Stimulated activated naive CD4-positive, alpha-beta T cell treated with Interleukin-2 at 50 U/mL for 16 hours (primary cell): ENCODE data around the gene RAI14.
"Not testable (repeated sequence)": the region's sequence is repeated elsewhere in the genome, so short reads cannot be mapped to it uniquely, and the experiment has no call there.

Experiments used
- DNase-seq: peaks from one replicate; lab custom pipeline; 2025; lab: John Stamatoyannopoulos, UW

Gene RAI14

DNA sequence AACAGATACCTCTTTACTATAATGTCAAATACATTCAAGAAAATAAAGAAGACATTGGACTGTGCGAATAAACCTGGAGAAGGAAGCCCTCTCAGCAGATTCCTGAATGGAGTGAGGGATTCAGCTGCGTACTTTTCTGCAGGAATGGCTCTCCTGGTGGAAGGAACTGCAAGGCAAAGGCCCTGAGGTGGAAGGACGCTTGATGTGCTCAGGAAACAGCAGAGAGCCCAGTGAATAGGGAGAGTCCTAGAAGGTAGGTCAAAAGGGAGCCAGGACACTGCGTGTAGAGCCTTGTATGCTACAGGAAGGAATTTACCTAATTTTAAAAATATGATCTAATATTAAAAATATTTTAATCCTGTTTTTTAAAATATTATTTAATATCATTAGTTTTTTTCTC is 114.4 kb downstream of the RAI14 start:
- no peak for DNase-seq

DNA sequence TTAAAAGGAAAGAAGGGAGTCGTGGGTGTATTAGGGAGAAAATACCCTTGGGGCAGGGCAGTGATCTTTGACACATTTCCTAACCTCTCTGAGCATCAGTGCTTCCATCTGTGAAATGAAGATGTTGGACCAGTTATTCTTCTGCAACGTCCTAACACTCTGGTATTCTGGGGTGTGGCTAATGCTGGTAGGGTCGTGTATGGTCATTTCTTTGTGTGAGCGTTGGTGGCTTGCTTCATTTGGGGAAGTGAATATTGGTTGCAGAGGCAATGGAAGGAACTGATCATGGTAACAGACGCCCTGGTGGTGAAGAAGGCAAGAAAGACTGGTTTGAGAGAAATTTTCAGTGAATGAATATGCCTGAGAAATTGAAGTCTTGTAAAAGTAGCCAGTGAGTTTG is 114.9 kb downstream of the RAI14 start:
- no peak for DNase-seq

DNA sequence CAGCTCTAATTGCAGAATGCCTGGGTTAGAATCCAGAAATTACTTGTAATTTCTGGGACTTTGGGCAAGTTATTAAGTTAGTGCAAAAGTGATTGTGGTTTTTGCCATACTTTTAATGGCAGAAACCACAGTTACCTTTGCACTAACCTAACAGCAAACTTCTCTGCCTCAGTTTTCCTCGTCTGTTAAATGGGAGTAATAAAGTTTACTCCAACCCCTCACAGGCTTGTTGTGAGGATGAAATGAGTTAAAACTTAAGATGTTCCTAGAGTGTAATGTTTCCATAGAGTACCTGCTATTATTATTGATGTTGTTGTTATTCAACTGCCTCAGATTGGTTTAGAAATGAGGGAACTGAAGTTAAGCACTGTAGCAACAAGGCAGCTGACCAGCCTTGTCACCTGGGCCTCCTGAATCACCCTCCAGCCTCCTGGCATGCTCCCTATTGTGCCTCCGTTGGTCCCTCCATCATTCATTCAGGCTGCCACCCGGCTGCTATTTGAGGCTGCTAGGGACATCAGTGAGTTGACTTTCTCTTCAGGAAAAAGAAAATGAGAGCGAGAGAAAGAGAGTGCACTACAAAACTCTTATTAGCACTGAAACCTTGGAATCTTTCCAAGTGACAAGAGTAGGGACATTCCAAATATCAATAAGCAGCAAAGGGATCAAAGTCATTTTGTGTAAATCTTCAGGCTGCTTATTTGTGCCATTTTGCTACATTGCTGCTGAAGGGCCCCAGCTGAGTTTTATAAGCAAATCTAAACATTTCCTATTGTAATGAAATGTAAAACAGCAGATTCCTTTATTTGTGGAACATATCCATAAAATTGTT is 116.4 kb downstream of the RAI14 start:
- no peak for DNase-seq

DNA sequence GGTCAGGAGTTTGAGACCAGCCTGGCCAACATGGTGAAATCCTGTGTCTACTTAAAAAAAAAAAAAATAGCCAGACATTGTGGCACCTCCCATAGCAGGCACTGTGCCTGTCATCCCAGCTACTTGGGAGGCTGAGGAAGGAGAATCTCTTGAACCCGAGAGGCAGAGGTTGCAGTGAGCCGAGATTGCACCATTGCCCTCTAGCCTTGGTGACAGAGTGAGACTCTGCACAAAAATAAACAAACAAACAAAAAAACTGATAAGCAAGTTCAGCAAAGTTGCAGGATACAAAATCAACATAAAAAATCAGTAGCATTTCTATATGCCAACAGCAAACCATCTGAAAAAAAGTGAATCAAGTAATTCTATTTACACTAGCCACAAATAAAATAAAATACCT is 118.0 kb downstream of the RAI14 start:
- DNase-seq, result no peak

DNA sequence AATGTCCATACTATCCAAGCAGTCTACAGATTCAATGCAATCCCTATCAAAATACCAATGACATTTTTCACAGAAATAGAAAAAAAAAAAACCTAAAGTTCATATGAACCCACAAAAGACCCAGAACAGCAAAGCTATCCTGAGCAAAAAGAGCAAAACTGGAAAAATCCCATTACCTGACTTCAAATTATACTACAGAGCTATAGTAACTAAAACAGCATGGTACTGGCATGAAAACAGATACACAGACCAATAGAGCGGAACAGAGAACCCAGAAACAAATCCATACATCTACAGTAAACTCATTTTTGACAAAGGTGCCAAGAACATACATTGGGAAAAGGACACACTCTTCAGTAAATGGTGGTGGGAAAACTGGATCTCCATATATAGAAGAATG is 118.5 kb downstream of the RAI14 start:
- not testable (repeated sequence) for DNase-seq

DNA sequence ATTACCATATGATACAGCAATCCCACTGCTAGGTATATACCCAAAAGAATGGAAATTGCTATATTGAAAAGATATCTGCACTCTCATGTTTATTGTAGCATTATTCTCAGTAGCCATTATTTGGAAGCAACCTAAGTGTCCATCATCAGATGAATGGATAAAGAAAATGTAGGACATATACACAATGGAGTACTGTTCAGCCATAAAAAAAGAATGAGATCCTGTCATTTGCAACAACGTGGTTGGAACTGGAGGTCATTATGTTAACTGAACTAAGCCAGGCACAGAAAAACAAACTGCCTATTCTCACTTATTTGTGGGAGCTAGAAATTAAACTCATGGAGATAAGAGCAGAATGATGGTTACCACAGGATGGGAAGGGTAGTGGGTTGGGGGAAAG is 119.8 kb downstream of the RAI14 start:
- DNase-seq, result no peak

DNA sequence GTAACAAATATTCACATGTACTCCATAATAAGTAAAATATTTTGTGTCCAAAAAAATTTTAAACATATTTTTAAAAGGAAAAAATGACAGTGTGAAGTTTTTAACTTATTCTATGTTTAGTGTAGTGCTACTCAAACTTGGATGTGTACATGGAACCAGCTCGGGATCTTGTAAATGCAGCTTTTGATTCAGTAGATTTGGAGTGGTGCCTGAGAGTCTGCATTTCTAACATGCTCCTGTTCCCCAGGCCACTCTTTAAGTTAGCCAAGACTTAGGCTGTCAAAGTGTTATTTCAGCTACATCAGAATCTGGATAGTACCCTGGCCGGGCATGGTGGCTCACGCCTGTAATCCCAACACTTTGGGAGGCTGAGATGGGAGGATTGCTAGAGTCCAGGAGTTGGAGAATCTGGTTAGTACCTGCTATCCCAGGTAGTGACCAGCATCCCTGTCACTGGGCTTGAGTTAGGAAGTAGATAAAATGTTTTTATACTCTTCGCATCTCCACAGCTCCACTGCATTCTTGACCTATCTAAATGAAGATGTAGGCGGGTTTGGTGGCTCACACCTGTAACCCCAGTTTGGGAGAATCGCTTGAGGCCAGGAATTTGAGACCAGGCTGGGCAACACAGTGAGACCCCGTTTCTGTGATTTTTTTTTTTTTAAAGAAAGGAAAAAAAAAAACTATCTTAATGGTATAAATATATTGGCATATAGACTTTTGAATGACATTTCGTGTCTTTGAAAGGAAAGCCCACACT is 122.1 kb downstream of the RAI14 start:
- no peak for DNase-seq

DNA sequence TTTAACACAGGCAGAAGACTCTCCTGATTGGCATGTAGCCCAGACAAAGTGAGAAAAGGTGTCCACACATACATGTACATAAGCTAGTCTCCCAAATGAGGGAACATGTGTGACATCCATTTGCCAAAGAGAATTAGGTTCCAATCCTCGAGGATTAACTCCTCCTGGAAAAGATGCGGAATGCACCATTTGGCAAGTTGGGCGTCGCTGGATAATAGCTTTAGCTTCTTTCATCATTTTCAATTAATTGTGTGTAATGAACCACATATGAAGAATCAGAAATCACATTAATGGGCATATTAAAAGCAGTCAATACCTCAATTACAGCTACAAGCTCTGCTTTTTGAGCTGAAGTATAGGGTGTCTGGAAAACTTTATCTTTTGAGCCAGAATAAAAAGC is 127.8 kb downstream of the RAI14 start:
- not testable (repeated sequence) for DNase-seq

DNA sequence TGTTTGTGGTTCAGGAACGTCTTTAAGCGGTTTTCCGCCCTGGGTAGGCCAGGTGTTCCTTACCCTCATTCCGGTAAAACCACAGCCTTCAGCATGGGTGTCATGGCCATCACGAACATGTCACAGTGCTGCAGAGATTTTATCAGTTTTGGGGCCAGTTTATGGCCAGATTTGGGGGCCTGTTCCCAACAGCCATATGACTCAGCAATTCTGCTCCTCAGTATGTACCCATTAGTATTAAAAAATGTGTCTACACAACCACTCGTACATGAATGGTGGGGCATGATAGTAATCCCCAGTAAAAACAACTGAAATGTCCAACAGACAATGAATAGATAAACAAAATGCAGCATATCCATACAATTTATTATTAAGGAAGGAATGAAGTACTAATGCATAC is 130.9 kb downstream of the RAI14 start:
- no peak for DNase-seq

DNA sequence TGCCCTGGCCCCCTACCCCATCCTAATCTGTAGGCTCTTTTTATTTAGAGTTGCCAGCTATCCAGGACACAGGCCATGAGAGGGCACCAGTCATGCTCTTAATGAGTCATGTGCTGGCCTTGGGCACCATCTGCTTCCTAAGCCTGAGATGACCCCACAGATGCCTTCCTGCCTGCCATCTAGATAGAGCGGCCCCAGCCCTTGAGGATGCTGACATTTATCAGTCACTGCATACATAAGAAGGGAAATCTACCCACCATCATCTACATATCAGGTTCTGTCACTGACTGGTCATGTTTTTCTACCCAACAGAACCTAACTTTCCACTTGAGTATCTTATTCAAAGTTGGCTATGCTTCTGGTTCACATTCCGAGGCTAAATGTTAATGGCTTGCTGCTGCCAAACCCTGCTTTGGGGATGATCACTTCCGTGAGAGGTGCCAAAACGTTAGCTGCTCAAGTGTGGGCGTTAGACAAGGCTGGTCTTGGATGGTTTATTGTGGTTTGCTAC is 132.9 kb downstream of the RAI14 start:
- DNase-seq, result no peak

DNA sequence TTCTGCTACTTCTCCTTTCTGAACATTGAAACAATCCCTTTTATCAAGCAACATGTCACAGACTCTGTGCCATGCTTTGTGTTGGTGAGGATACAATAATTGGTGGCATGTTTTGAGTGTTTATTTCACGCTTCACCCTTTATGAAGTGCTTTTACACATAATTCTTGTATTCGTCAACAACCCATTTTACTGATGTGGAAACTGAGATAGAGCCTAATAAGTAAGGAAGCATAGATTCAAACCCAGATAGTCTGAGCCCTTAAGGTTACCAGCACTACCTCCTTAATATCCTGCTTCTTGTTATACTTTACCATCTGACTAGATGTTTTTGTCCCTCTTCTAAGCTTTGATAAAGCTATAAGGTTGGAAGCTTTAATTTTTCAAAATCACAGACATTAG is 133.5 kb downstream of the RAI14 start:
- no peak for DNase-seq

DNA sequence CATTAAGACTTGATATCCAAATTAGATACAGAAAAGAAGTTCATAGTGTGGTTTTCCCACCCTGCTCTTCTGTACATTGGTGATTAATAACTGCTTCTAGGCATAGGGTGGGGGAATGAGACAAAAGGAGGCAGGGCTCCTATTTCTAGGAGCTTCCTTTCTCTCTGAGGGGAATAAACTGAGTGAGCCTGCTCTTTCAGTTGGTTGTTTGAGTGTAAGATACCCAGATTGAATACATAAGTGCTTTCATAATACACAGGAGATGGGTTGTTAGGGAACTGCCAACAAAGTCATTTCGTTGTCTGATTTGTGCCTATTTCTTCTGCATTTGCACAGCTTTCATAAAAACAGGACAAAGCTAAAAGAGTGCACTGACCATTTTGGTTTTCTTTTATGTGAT is 133.9 kb downstream of the RAI14 start:
- no peak for DNase-seq

DNA sequence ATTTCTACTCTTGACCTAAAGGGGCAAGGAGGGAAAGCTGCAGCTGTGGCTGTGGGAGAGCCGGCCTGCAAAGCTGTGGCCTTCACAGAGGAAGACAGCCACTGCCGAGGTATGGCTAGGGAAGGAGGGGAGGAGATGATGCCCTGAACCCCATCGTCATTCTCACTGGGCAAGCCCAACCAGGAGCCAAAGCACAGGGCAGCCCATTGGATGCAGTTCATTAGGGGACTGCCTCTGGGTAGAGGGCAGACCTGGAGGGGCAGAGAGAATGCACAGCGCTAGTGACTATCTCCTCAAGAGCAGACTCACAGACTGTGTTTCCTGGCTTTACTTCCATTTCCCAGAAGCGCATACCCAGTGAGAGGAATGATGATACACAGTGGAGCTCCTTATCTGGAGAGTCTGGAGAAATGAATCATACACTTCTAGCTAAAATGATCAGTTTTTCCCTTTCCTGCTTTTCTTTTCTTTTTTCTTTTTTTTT is 135.7 kb downstream of the RAI14 start:
- no peak for DNase-seq

DNA sequence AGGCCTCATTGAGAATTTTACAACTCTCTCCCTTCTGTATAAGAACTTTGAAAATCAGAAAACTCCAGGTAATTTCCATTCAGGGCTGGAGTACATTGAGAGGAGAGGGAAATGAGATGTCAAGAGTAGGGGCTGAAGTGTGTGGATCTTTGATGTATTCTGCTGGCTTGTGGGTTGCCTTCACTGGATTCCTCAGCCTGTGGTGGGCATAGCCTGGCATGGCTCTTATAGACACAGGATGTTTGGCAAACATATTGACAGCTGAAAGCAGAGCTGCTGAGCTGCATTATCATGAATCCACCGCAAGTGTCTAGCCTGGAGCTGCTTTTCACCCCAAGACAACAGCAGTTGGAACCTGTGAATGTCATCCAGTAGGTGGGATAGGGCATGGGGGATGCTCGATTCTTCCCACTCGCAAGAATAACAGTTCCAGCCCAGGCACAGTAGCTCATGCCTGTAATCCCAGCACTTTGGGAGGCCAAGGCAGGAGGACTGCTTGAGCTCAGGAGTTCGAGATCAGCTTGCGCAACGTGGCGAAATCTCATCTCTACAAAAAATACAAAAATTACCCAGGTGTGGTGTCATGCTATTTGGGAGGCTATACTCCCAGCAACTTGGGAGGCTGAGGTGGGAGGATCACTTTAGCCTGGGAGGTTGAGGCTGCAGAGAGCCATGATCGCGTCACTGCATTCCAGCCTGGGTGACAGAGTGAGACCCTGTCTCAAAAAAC is 146.9 kb downstream of the RAI14 start:
- no peak for DNase-seq

DNA sequence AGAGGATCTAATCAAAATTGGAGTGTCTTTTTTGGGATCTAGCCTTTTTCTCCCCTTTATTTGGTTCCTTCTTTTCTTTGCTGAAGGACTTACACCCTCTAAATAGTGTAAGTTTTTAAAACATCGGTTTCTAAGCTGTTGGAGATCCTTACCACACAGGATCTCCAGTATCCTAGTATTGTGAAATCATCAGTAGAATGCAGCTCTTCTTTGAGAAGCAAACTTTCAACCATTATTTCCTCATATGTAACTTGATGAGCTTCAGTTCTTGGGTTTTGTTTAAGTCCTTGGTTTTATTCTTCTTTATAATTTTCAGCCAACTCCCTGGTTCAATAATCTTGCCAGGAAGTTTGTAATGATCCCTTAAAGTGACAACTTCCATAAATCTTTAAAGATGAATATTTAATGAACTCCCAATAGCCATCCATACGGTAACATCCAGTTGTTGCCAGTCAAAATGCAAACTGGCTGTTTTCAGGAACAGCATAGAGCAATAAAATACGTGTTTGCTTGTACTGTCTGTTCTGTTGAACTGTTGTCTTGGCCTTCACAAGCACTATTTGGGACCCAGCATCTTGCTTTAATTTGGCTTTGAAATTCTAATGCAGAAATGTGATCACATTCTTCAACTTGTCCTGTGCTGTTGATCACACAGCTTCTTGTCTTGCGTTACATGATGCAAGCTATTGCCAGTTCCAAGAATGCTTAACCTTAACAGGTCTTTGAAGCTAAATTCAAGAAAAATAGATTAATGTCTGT is 148.0 kb downstream of the RAI14 start:
- no peak for DNase-seq

DNA sequence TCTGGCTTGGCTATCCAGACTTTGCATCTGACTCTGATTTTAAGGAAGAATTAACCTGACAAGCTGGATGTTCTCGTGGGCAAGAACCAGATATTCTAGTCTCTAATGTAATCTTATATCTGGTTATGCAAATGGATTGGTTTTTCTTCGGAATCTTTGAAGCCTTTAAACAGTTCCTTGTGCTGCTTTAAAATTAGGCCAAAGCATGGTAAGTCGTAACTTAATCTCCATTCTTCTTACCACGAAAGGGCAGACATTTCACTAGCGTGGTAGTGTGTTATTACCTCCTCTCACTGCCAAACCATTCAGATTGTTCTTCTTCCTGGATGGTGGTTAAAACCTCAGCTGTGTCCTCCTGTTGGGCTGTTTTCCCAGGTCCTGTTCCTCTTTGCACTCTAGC is 148.8 kb downstream of the RAI14 start:
- no peak for DNase-seq

DNA sequence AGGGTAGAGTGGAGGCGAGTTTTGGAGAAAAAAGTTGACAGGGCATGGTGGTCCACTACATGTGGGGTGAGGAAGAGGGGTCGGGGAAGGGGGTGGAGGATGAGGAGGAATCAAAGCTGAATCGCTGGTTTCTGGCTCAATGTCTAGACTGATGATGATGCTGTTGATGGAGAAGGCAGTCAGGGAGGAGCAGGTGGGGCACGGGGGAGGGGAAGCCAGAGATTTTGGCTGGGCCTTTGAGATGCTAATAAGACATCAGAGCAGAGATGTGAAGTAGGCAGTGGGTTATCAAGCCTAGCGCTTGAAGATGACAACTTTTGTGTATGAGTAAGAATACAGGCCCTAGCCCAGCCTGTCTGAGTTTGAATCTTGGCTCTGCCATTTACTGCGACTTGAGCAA is 150.4 kb downstream of the RAI14 start:
- no peak for DNase-seq

DNA sequence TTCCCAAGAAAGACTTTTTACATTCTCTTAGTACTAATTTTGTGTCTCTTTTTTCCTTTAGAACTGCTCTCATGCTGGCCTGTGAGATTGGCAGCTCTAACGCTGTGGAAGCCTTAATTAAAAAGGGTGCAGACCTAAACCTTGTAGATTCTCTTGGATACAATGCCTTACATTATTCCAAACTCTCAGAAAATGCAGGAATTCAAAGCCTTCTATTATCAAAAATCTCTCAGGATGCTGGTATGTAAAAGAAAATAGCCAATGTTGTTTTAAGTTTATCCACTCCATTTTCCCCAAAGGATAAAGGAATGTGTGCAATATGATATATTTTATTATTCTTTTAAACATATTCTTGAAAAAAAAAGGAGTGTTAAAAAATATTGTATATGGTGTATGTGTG is 155.6 kb downstream of the RAI14 start:
- DNase-seq, result no peak

DNA sequence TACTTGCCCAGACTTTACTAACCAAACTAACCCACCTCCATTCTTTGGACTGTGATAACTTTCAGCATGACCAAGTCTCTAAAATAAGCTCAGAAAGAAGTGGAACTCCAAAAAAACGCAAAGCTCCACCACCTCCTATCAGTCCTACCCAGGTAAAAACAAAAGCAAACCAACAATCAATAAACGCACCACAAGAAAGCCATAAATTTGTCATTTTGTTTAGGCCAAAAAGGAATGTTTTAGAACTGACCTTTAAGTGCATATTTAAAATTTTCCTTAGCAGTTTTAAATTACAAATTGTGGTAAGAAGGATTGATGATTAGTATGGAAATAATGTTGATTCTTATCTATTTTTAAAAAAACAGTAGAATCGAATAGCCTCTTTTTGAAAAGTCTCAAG is 157.4 kb downstream of the RAI14 start:
- no peak for DNase-seq

DNA sequence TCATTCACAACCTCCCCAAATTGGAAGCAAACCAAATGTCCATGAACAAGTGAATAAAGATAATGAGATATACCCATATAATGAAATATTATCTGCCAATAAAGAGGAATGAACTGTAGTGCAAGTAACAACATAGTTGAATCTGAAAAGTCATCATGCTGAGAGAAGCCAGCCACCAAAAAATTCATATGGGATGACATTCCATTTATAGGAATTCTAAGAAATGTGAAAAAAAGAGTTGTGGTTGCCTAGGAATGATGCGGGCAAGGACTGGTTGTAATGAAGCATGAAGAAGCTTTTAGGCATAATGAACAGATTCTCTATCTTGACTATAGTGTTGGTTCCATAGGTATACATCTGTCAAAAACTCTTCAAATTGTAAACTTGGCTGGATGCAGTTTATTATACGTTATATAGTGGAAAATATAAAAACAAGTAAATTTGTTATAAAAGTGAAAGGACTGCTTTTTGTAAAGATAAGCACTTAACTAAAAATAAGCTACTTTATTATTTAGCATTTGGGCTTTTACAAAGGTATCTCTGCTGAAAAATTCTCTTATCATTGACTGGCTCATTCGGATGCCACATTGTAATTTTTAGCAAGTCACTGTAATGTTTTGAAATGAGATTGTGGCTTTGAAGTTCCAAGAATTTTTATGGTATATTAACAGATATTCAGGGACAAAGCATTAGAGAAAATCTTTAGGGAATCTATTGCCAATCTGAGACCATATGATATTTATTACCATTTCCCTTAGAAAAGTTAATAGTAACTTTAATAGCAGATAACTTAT is 161.6 kb downstream of the RAI14 start:
- DNase-seq, result no peak

DNA sequence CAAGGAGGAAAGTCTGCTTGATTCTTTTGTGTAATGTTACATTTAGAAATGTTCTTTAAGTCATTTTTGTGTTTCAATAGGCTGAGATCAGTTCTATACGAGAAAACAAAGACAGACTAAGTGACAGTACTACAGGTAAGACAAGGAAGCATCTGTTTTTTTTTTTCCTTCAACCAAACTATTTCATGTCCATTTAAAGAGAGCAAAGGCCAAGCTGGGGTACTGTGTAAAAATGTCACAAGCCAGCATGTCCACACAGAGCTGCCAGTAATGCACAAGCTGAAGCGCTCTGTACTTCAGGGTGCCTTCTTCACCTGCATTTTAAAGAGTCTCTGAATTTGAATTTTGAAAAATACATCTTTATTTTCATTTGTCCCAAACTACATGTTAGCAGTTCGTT is 162.6 kb downstream of the RAI14 start:
- no peak for DNase-seq
